Trophoblast cell (in vitro differentiated cells and primary cell): ENCODE measurements around the gene OR8A1.
"Not testable (repeated sequence)": the region's sequence is repeated elsewhere in the genome, so short reads cannot be mapped to it uniquely, and the experiment has no call there.

Source experiments
- DNase-seq, 2 donors: peaks; one replicate each; pipeline ENCODE4 v3.0.0-alpha.2; 2016
- H2AFZ ChIP-seq: 2 replicates; pipeline ENCODE4 v1.6.1; 2013; ENCODE audit warnings: low read length, moderate library complexity, mild to moderate bottlenecking; ENCODE audit not compliant: insufficient read depth, poor library complexity
- H2AK5ac ChIP-seq: 2 replicates; pipeline ENCODE4 v1.6.1; 2013; ENCODE audit warnings: mild to moderate bottlenecking, low read length
- H2BK120ac ChIP-seq: 2 replicates; pipeline ENCODE4 v1.6.1; 2013; ENCODE audit warnings: low read length, mild to moderate bottlenecking, moderate library complexity; ENCODE audit not compliant: insufficient read depth, poor library complexity
- H2BK12ac ChIP-seq: 2 replicates; pipeline ENCODE4 v1.6.1; 2013; ENCODE audit warnings: mild to moderate bottlenecking, low read length, moderate library complexity
- H2BK5ac ChIP-seq: 2 replicates; pipeline ENCODE4 v1.6.1; 2013; ENCODE audit warnings: low read length, low read depth, moderate library complexity, mild to moderate bottlenecking; ENCODE audit not compliant: poor library complexity
- H3K14ac ChIP-seq: 2 replicates; pipeline ENCODE4 v1.6.1; 2013; ENCODE audit warnings: mild to moderate bottlenecking, low read length
- H3K18ac ChIP-seq: 2 replicates; pipeline ENCODE4 v1.6.1; 2013; ENCODE audit warnings: mild to moderate bottlenecking, low read length
- H3K23ac ChIP-seq: 2 replicates; pipeline ENCODE4 v1.6.1; 2013; ENCODE audit warnings: low read length
- H3K27ac ChIP-seq: 2 replicates; pipeline ENCODE4 v1.5.1; 2013; ENCODE audit warnings: low read depth, mild to moderate bottlenecking, inconsistent platforms, low read length, moderate library complexity
- H3K27me3 ChIP-seq: 2 replicates; pipeline ENCODE4 v1.6.1; 2013; ENCODE audit warnings: inconsistent platforms, mild to moderate bottlenecking, low read length, moderate library complexity; ENCODE audit not compliant: insufficient read depth
- H3K36me3 ChIP-seq, 2 experiments: 1 replicate in 1 of 2; 2 replicates in 1 of 2; pipeline ENCODE4 v1.6.1; 2013; ENCODE audit warnings: low read length in 2 of 2, mild to moderate bottlenecking in 2 of 2, moderate library complexity in 1 of 2; ENCODE audit not compliant: insufficient read depth in 2 of 2, control insufficient read depth in 1 of 2
- H3K4ac ChIP-seq: 2 replicates; pipeline ENCODE4 v1.6.1; 2013; ENCODE audit warnings: low read depth, mild to moderate bottlenecking, low read length, moderate library complexity
- H3K4me1 ChIP-seq, 2 experiments: 1 replicate in 1 of 2; 2 replicates in 1 of 2; pipeline ENCODE4 v1.6.1; 2013; ENCODE audit warnings: low read length in 2 of 2, mild to moderate bottlenecking in 2 of 2, moderate library complexity in 1 of 2; ENCODE audit not compliant: insufficient read depth in 2 of 2, control insufficient read depth in 1 of 2
- H3K4me2 ChIP-seq: 2 replicates; pipeline ENCODE4 v1.6.1; 2013; ENCODE audit warnings: inconsistent platforms, mild to moderate bottlenecking, low read length, moderate library complexity
- H3K4me3 ChIP-seq: 2 replicates; pipeline ENCODE4 v1.5.1; 2013; ENCODE audit warnings: mild to moderate bottlenecking, low read depth, low read length, inconsistent platforms
- H3K79me1 ChIP-seq: one replicate; pipeline ENCODE4 v1.6.1; 2013; ENCODE audit warnings: low read length
- H3K79me2 ChIP-seq: 2 replicates; pipeline ENCODE4 v1.6.1; 2013; ENCODE audit warnings: low read length, mild to moderate bottlenecking; ENCODE audit not compliant: control insufficient read depth, insufficient read depth, poor library complexity
- H3K9ac ChIP-seq: 2 replicates; pipeline ENCODE4 v1.6.1; 2013; ENCODE audit warnings: mild to moderate bottlenecking, low read length
- H3K9me3 ChIP-seq: 2 replicates; pipeline ENCODE4 v1.6.1; 2013; ENCODE audit warnings: low read depth, mild to moderate bottlenecking, control low read depth, inconsistent platforms, low read length; ENCODE audit not compliant: insufficient read depth
- H4K12ac ChIP-seq: 2 replicates; pipeline ENCODE4 v1.6.1; 2013; ENCODE audit warnings: low read depth, mild to moderate bottlenecking, low read length, moderate library complexity
- H4K8ac ChIP-seq: 2 replicates; pipeline ENCODE4 v1.6.1; 2013; ENCODE audit warnings: low read depth, mild to moderate bottlenecking, low read length, moderate library complexity
- H4K91ac ChIP-seq: one replicate; pipeline ENCODE4 v1.6.1; 2013; ENCODE audit warnings: low read depth, mild to moderate bottlenecking, low read length, moderate library complexity
- WGBS: extraction: QIAGEN DNeasy Blood & Tissue Kit; methylation state at CpG from one replicate; pipeline ENCODE4 v1.1.7; 2013; ENCODE audit warnings: missing lambda C conversion rate; ENCODE audit not compliant: insufficient read length, insufficient coverage; ENCODE audit errors: extremely low coverage; 5-methylcytosine and 5-hydroxymethylcytosine counted together

OR8A1 gene

GRCh38 chr11:124597626-124598025 is 27.8 kb downstream of the OR8A1 start:
- no peak overlapping the region for H2AFZ ChIP-seq
- no peak for DNase-seq
- no peaks in the 10 kb centered on the region for H3K79me2 ChIP-seq
- H3K18ac ChIP-seq: no peak overlapping the region
- H4K8ac ChIP-seq: no peak overlapping the region
- no peak overlapping the region for H3K27ac ChIP-seq
- H3K4me3 ChIP-seq: no peak overlapping the region
- H2BK5ac ChIP-seq: no peak overlapping the region
- no peak overlapping the region for H4K12ac ChIP-seq
- no peak overlapping the region for H2BK12ac ChIP-seq
- H3K9me3 ChIP-seq: no peaks in the 10 kb centered on the region
- H3K14ac ChIP-seq: no peak overlapping the region
- H3K79me1 ChIP-seq: no peaks in the 10 kb centered on the region
- H3K36me3 ChIP-seq: no peaks in the 10 kb centered on the region
- H3K4me2 ChIP-seq: no peak overlapping the region
- no peaks in the 10 kb centered on the region for H3K4me1 ChIP-seq
- H3K4ac ChIP-seq: no peak overlapping the region
- H4K91ac ChIP-seq: no peak overlapping the region
- H3K9ac ChIP-seq: no peak overlapping the region
- H3K27me3 ChIP-seq: no peaks in the 10 kb centered on the region
- no peak overlapping the region for H2AK5ac ChIP-seq
- H2BK120ac ChIP-seq: no peak overlapping the region
- H3K23ac ChIP-seq: no peak overlapping the region

GRCh38 chr11:124600621-124601320 is 31.0 kb downstream of the OR8A1 start:
- Histone ChIP-seq H3K36me3 (no peaks in the 10 kb centered on the region), H2BK120ac (no peak overlapping the region), H3K4me3 (no peak overlapping the region), H3K4me1 (no peaks in the 10 kb centered on the region), H3K9ac (no peak overlapping the region), H3K9me3 (no peaks in the 10 kb centered on the region), H2BK5ac (no peak overlapping the region), H4K8ac (no peak overlapping the region), H3K27ac (no peak overlapping the region), H3K79me1 (no peaks in the 10 kb centered on the region), H3K23ac (no peak overlapping the region), H3K18ac (no peak overlapping the region), H3K79me2 (no peaks in the 10 kb centered on the region), H2AFZ (no peak overlapping the region), H4K12ac (no peak overlapping the region), H3K4ac (no peak overlapping the region), H2BK12ac (no peak overlapping the region), H3K4me2 (no peak overlapping the region), H2AK5ac (no peak overlapping the region), H4K91ac (no peak overlapping the region), H3K14ac (no peak overlapping the region), H3K27me3 (no peaks in the 10 kb centered on the region)
- no peak for DNase-seq
- WGBS: no CpG with 5 or more reads among the region's 5 CpGs

GRCh38 chr11:124602193-124602592 is 32.4 kb downstream of the OR8A1 start:
- H3K27ac ChIP-seq: no peak overlapping the region
- H2BK120ac ChIP-seq: no peak overlapping the region
- no peaks in the 10 kb centered on the region for H3K9me3 ChIP-seq
- no peak overlapping the region for H3K4me3 ChIP-seq
- H3K79me2 ChIP-seq: no peaks in the 10 kb centered on the region
- no CpG with 5 or more reads among the region's 3 CpGs for WGBS
- H4K12ac ChIP-seq: no peak overlapping the region
- no peak overlapping the region for H3K4ac ChIP-seq
- no peak overlapping the region for H3K4me2 ChIP-seq
- DNase-seq: no peak
- no peak overlapping the region for H3K9ac ChIP-seq
- H3K14ac ChIP-seq: no peak overlapping the region
- H2BK5ac ChIP-seq: no peak overlapping the region
- H3K18ac ChIP-seq: no peak overlapping the region
- no peak overlapping the region for H2AK5ac ChIP-seq
- no peak overlapping the region for H4K8ac ChIP-seq
- no peaks in the 10 kb centered on the region for H3K36me3 ChIP-seq
- no peak overlapping the region for H2AFZ ChIP-seq
- H3K23ac ChIP-seq: no peak overlapping the region
- H2BK12ac ChIP-seq: no peak overlapping the region
- H3K27me3 ChIP-seq: no peaks in the 10 kb centered on the region
- H4K91ac ChIP-seq: no peak overlapping the region
- H3K79me1 ChIP-seq: no peaks in the 10 kb centered on the region
- H3K4me1 ChIP-seq: no peaks in the 10 kb centered on the region

- H3K9ac ChIP-seq, H3K36me3 ChIP-seq, H3K4me3 ChIP-seq, H3K27me3 ChIP-seq, H4K12ac ChIP-seq, H3K18ac ChIP-seq, H3K4ac ChIP-seq, H2AFZ ChIP-seq, H3K9me3 ChIP-seq, H3K79me2 ChIP-seq, H3K4me1 ChIP-seq, H4K8ac ChIP-seq, H3K23ac ChIP-seq, H3K79me1 ChIP-seq, H2AK5ac ChIP-seq, H2BK120ac ChIP-seq, H2BK5ac ChIP-seq, H3K27ac ChIP-seq, H3K14ac ChIP-seq, H3K4me2 ChIP-seq, DNase-seq, H4K91ac ChIP-seq, H2BK12ac ChIP-seq: not testable (repeated sequence)
- WGBS: no CpG with 5 or more reads among the region's 3 CpGs
Observed at GRCh38 chr11:124602723-124603122, 32.9 kb downstream of the OR8A1 start.
